ENCODE data around the gene GRIA3. TPM values are rescaled to one million over a fixed set of nuclear protein-coding genes. Genes with fewer than 3 reads are reported as not detected.

The GRIA3 gene
- total RNA-seq, 2 donors from 2014 or later = 0.17 to 0.85 TPM

DNA sequence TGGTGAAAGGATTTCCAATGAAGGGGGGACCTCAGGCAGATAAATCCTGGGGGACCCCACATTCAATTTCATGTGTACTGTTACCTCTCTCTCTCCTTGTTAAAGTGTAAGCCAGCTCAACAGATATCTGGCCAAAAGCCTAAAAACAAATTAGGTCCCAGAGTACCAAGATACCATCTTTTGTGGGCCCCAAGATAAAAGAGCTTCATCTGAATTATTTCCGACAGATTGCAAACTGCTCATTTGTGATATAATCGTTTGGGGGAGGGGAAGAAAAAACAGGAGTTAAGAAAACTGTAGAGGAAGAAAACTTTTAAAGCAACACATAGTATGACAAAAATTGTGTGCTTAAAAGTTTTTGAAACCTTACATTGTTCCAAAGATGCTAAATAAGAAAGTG is 33.6 kb downstream of the GRIA3 start:
- Histone ChIP-seq H3K27ac (no peak overlapping the region), H3K4me3 (no peak overlapping the region), H3K9me3 (no peaks in the 10 kb centered on the region), H3K27me3 (no peaks in the 10 kb centered on the region), H3K9ac (ENCODE audit: low read depth in 2 of 2, low read length in 2 of 2) (no peak overlapping the region), H3K4me1 (no peaks in the 10 kb centered on the region), H3K36me3 (no peaks in the 10 kb centered on the region)
- intact Hi-C loops (cut with DNase I) = no loop called here
- TF ChIP-seq CTCF (IDR thresholded peaks at IDR 0.05) = no peak
- no peak for DNase-seq

DNA sequence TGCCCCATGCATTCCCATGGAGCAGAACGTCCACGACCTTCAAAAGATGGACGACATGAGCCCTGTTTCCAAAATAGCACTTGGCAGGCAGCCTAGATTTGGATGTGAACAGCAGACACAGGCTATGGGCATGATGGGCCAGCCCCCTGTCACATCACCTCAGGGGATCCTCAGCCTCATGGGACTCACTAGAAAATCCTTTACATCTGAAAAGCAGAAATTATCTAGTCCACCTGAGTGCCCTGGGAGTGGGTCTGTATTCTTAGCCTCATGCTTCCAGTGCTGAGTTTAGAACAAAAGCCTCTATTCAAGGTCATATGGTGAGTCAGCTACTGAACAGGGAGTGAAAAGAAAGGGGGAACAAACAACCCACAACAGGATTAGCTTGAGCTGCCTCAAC is 35.8 kb downstream of the GRIA3 start:
- no peaks in the 10 kb centered on the region for H3K9me3 ChIP-seq
- no peaks in the 10 kb centered on the region for H3K4me1 ChIP-seq
- TF ChIP-seq CTCF (IDR thresholded peaks at IDR 0.05) = no peak
- no peak for DNase-seq
- intact Hi-C loops (cut with DNase I) = no loop called here
- no peaks in the 10 kb centered on the region for H3K27me3 ChIP-seq
- H3K36me3 ChIP-seq = no peaks in the 10 kb centered on the region
- no peak overlapping the region for H3K27ac ChIP-seq
- H3K9ac ChIP-seq (ENCODE audit: low read depth in 2 of 2, low read length in 2 of 2) = no peak overlapping the region
- no peak overlapping the region for H3K4me3 ChIP-seq

GRCh38 chrX:123222920-123223319 is 38.8 kb downstream of the GRIA3 start:
- H3K27ac ChIP-seq = no peak overlapping the region
- H3K4me1 ChIP-seq = no peaks in the 10 kb centered on the region
- H3K4me3 ChIP-seq = no peak overlapping the region
- intact Hi-C loops (cut with DNase I) = no loop called here
- no peak overlapping the region for H3K9ac ChIP-seq (ENCODE audit: low read depth in 2 of 2, low read length in 2 of 2)
- no peaks in the 10 kb centered on the region for H3K27me3 ChIP-seq
- H3K9me3 ChIP-seq = no peaks in the 10 kb centered on the region
- no peaks in the 10 kb centered on the region for H3K36me3 ChIP-seq
- TF ChIP-seq CTCF (IDR thresholded peaks at IDR 0.05) = no peak
- no peak for DNase-seq

GRCh38 chrX:123223409-123223808 is 39.3 kb downstream of the GRIA3 start:
- Histone ChIP-seq H3K9ac (ENCODE audit: low read depth in 2 of 2, low read length in 2 of 2) (no peak overlapping the region), H3K4me3 (no peak overlapping the region), H3K36me3 (no peaks in the 10 kb centered on the region), H3K27me3 (no peaks in the 10 kb centered on the region), H3K27ac (no peak overlapping the region), H3K9me3 (no peaks in the 10 kb centered on the region), H3K4me1 (no peaks in the 10 kb centered on the region)
- DNase-seq = no peak
- no peak for TF ChIP-seq CTCF (IDR thresholded peaks at IDR 0.05)
- intact Hi-C loops (cut with DNase I) = no loop called here

GRCh38 chrX:123223859-123224258 is 39.8 kb downstream of the GRIA3 start:
- no peaks in the 10 kb centered on the region for H3K4me1 ChIP-seq
- no peak overlapping the region for H3K9ac ChIP-seq (ENCODE audit: low read depth in 2 of 2, low read length in 2 of 2)
- H3K4me3 ChIP-seq = no peak overlapping the region
- no peak overlapping the region for H3K27ac ChIP-seq
- H3K9me3 ChIP-seq = no peaks in the 10 kb centered on the region
- H3K36me3 ChIP-seq = no peaks in the 10 kb centered on the region
- no peak for DNase-seq
- TF ChIP-seq CTCF (IDR thresholded peaks at IDR 0.05) = no peak
- no peaks in the 10 kb centered on the region for H3K27me3 ChIP-seq
- intact Hi-C loops (cut with DNase I) = no loop called here

DNA sequence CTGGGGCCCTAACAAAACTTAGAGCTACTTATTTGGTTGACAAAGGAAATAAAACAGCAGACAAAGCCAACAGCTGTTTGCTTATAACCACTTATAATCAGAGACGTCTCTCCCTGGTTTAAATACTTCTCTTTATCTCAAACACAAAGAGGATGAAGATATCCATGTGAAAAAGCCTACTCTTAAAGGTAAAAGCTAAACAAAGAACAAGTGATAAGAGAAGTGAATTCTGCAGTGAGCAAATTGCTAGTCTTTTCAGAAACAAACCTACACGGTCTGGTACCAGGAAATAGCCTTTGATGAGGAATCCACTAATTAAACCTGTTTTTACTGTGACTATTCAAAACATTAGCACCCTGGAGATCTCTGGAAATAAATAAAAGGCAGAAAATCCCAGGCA is 46.7 kb downstream of the GRIA3 start:
- H3K27me3 ChIP-seq = no peaks in the 10 kb centered on the region
- H3K27ac ChIP-seq = no peak overlapping the region
- H3K9me3 ChIP-seq = no peaks in the 10 kb centered on the region
- intact Hi-C loops (cut with DNase I) = no loop called here
- no peak for TF ChIP-seq CTCF (IDR thresholded peaks at IDR 0.05)
- H3K9ac ChIP-seq (ENCODE audit: low read depth in 2 of 2, low read length in 2 of 2) = no peak overlapping the region
- no peaks in the 10 kb centered on the region for H3K36me3 ChIP-seq
- H3K4me1 ChIP-seq = no peaks in the 10 kb centered on the region
- no peak for DNase-seq
- no peak overlapping the region for H3K4me3 ChIP-seq
